Erythroblast (primary cell): Measurements from ENCODE around the gene EPB41L2.

ENCODE experiments used
- GATA1 ChIP-seq: IDR thresholded peaks from 2 replicates; pipeline ENCODE4 v1.6.1; 2011; ENCODE audit warnings: low read depth, mild to moderate bottlenecking, control low read depth, low read length, moderate library complexity
- POLR2A ChIP-seq: IDR thresholded peaks from 2 replicates; pipeline ENCODE4 v1.6.1; 2011; ENCODE audit warnings: mild to moderate bottlenecking, low read length

GRCh38 chr6:130841128-130841728 is 221.8 kb downstream of the EPB41L2 start:
- TF ChIP-seq POLR2A (no peak), GATA1 (no peak)
